ENCODE data around the gene ST3GAL3. TPM values are rescaled to one million over a fixed set of nuclear protein-coding genes. Genes with fewer than 3 reads are reported as not detected.

Gene ST3GAL3
- polyA plus RNA-seq, 1 donor (not counting 4 experiments of a cell fraction or from before 2014, with no cell fraction given) = 10.0 TPM

GRCh38 chr1:43800771-43801170 lies 93.4 kb downstream of the ST3GAL3 start:
- H4K20me1 ChIP-seq (ENCODE audit: control insufficient read depth, extremely low read depth, insufficient read depth, low read length) = no peaks in the 10 kb centered on the region
- no peak overlapping the region for H3K9ac ChIP-seq (ENCODE audit: control insufficient read depth, extremely low read depth, insufficient read depth, low read length)
- peaks cover 3% of the 10 kb centered on the region for H3K9me1 ChIP-seq (ENCODE audit: control insufficient read depth, extremely low read depth, insufficient read depth, low read length)
- dilution Hi-C loops (cut with MboI; ENCODE audit: extremely low pct_ligation_motif_present, low sequenced_read_pairs) = no loop called here
- no peaks in the 10 kb centered on the region for H3K27me3 ChIP-seq (ENCODE audit: control insufficient read depth, extremely low read depth, insufficient read depth, low read length)
- H3K4me3 ChIP-seq (ENCODE audit: control insufficient read depth in 2 of 3, extremely low read depth in 1 of 3, insufficient read depth in 2 of 3, low read depth in 1 of 3, low read length in 3 of 3) = no peak overlapping the region
- DNase-seq (ENCODE audit: low read depth, low spot score) = no peak
- H3K36me3 ChIP-seq (ENCODE audit: control insufficient read depth in 2 of 2, extremely low read depth in 1 of 2, insufficient read depth in 2 of 2, low read length in 2 of 2) = peaks cover 0 to 11% of the 10 kb centered on the region in 2 experiments
- H3K4me1 ChIP-seq (ENCODE audit: control insufficient read depth, extremely low read depth, insufficient read depth, low read length) = peaks cover 35% of the 10 kb centered on the region
- TF ChIP-seq CTCF (optimal IDR thresholded peaks at IDR 0.05 in 1 of 3, IDR thresholded peaks at IDR 0.05 in 1 of 3, conservative IDR thresholded peaks at IDR 0.05 in 1 of 3; ENCODE audit: extremely low read depth in 1 of 3, insufficient read depth in 2 of 3, low read length in 3 of 3) (no peak), EZH2 (IDR thresholded peaks at IDR 0.05; ENCODE audit: low read length) (no peak)
- no peak for FAIRE-seq
- no peaks in the 10 kb centered on the region for H3K79me2 ChIP-seq (ENCODE audit: control insufficient read depth, insufficient read depth, low read length)
- peak overlapping the region; percentile 59 for H3K27ac ChIP-seq (ENCODE audit: control insufficient read depth, insufficient read depth, low read length)
- no peaks in the 10 kb centered on the region for H3K9me3 ChIP-seq (ENCODE audit: control insufficient read depth, low read depth, low read length)
- no peak overlapping the region for H2AFZ ChIP-seq (ENCODE audit: control insufficient read depth, low read length)
- no peak overlapping the region for H3K4me2 ChIP-seq (ENCODE audit: control insufficient read depth, extremely low read depth, insufficient read depth, low read depth, low read length)

DNA sequence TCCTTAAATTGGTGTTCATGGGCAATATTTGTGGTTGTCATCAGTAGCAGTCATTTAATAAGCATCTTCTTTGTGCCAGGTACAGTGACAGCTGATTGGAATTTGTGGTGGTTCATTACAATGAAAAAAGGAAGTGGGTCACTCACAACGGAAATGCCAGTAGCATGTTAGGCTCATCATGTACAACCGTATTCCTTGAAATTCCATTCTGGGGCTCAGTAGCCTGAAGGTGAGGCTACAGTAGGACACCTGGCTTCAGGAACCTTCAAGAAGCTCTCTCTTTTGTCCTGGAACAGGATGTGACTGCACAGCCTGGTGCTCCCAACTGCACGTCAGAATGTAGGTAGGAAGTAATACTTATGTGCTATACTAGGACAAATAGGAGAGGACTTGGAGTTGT lies 93.9 kb downstream of the ST3GAL3 start:
- Histone ChIP-seq H3K9me3 (ENCODE audit: control insufficient read depth, low read depth, low read length) (no peaks in the 10 kb centered on the region), H3K36me3 (ENCODE audit: control insufficient read depth in 2 of 2, extremely low read depth in 1 of 2, insufficient read depth in 2 of 2, low read length in 2 of 2) (peaks cover 0 to 11% of the 10 kb centered on the region in 2 experiments), H3K9ac (ENCODE audit: control insufficient read depth, extremely low read depth, insufficient read depth, low read length) (peak overlapping the region; percentile 35), H3K27ac (ENCODE audit: control insufficient read depth, insufficient read depth, low read length) (peak overlapping the region; percentile 73), H3K27me3 (ENCODE audit: control insufficient read depth, extremely low read depth, insufficient read depth, low read length) (no peaks in the 10 kb centered on the region), H3K4me2 (ENCODE audit: control insufficient read depth, extremely low read depth, insufficient read depth, low read depth, low read length) (peak overlapping the region; percentile 29), H2AFZ (ENCODE audit: control insufficient read depth, low read length) (no peak overlapping the region), H3K79me2 (ENCODE audit: control insufficient read depth, insufficient read depth, low read length) (no peaks in the 10 kb centered on the region), H3K4me1 (ENCODE audit: control insufficient read depth, extremely low read depth, insufficient read depth, low read length) (peaks cover 30% of the 10 kb centered on the region), H4K20me1 (ENCODE audit: control insufficient read depth, extremely low read depth, insufficient read depth, low read length) (no peaks in the 10 kb centered on the region), H3K9me1 (ENCODE audit: control insufficient read depth, extremely low read depth, insufficient read depth, low read length) (peaks cover 3% of the 10 kb centered on the region), H3K4me3 (ENCODE audit: control insufficient read depth in 2 of 3, extremely low read depth in 1 of 3, insufficient read depth in 2 of 3, low read depth in 1 of 3, low read length in 3 of 3) (no peak overlapping the region)
- DNase-seq (ENCODE audit: low read depth, low spot score) (peak; percentile 77), FAIRE-seq (peak; percentile 93)
- dilution Hi-C loops (cut with MboI; ENCODE audit: extremely low pct_ligation_motif_present, low sequenced_read_pairs) = no loop called here
- TF ChIP-seq EZH2 (IDR thresholded peaks at IDR 0.05; ENCODE audit: low read length) (no peak), CTCF (optimal IDR thresholded peaks at IDR 0.05 in 1 of 3, IDR thresholded peaks at IDR 0.05 in 1 of 3, conservative IDR thresholded peaks at IDR 0.05 in 1 of 3; ENCODE audit: extremely low read depth in 1 of 3, insufficient read depth in 2 of 3, low read length in 3 of 3) (no peak)

Measured in keratinocyte (primary cell).